ENCODE measurements around the gene DEPDC1B.
"Not testable (repeated sequence)": the region's sequence is repeated elsewhere in the genome, so short reads cannot be mapped to it uniquely, and the experiment has no call there.

Gene DEPDC1B

GRCh38 chr5:60598424-60598823, 101.5 kb downstream of the DEPDC1B start:
- DNase-seq (ENCODE audit: low read depth, low spot score), result no peak
- in situ Hi-C loops (cut with HindIII; ENCODE audit: low sequenced_read_pairs), result no loop called here
- H3K4me3 ChIP-seq (ENCODE audit: low read depth, low read length), result no peak overlapping the region
- TF ChIP-seq, protein P1, sequence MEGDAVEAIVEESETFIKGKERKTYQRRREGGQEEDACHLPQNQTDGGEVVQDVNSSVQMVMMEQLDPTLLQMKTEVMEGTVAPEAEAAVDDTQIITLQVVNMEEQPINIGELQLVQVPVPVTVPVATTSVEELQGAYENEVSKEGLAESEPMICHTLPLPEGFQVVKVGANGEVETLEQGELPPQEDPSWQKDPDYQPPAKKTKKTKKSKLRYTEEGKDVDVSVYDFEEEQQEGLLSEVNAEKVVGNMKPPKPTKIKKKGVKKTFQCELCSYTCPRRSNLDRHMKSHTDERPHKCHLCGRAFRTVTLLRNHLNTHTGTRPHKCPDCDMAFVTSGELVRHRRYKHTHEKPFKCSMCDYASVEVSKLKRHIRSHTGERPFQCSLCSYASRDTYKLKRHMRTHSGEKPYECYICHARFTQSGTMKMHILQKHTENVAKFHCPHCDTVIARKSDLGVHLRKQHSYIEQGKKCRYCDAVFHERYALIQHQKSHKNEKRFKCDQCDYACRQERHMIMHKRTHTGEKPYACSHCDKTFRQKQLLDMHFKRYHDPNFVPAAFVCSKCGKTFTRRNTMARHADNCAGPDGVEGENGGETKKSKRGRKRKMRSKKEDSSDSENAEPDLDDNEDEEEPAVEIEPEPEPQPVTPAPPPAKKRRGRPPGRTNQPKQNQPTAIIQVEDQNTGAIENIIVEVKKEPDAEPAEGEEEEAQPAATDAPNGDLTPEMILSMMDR (IDR thresholded peaks at IDR 0.05; ENCODE audit: low read depth, low read length), result no peak

- in situ Hi-C loops (cut with HindIII; ENCODE audit: low sequenced_read_pairs), result no loop called here
- H3K4me3 ChIP-seq (ENCODE audit: low read depth, low read length), result no peak overlapping the region
- TF ChIP-seq, protein P1 (IDR thresholded peaks at IDR 0.05; ENCODE audit: low read depth, low read length), result no peak
- DNase-seq (ENCODE audit: low read depth, low spot score), result peak; percentile 28
Measured at GRCh38 chr5:60597572-60598320, 102.2 kb downstream of the DEPDC1B start.

DNA sequence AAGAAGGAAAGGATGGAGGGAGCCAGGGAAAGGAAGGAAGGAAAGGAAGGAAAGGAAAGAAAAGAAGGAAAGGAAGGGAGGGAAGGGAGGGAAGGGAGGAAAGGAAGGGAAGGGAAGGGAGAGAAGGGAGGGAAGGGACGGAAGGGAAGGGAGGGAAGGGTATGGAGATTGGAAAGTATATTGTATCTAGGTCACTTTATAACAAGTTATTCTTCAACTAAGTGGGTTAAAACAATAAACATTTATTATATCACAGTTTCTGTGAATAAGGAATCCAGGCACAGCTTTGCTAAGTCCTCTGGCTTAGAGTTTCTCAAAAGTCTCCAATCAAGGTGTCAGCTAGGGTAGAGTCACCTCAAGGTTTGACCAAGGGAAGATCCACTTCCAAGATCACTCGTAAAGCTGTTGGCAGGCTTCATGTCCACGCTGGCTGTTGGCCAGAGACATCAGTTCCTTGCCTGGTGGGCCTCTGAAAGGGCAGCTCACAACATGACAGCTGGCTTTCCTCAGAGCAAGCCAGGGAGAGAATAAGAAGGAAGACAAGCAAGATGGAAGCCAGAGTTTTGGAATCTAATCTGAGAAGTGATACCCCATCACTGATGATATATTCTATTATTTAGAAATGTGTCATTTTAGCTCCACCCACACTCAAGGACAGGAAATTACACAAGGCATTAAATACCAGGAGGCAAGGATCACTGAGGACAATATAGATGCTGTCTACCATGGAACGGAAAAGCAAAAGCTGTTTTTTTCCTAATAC, 105.1 kb downstream of the DEPDC1B start:
- in situ Hi-C loops (cut with HindIII; ENCODE audit: low sequenced_read_pairs), result no loop called here
- DNase-seq (ENCODE audit: low read depth, low spot score), result no peak
- TF ChIP-seq, protein P1 (IDR thresholded peaks at IDR 0.05; ENCODE audit: low read depth, low read length), result no peak
- no peak overlapping the region for H3K4me3 ChIP-seq (ENCODE audit: low read depth, low read length)

DNA sequence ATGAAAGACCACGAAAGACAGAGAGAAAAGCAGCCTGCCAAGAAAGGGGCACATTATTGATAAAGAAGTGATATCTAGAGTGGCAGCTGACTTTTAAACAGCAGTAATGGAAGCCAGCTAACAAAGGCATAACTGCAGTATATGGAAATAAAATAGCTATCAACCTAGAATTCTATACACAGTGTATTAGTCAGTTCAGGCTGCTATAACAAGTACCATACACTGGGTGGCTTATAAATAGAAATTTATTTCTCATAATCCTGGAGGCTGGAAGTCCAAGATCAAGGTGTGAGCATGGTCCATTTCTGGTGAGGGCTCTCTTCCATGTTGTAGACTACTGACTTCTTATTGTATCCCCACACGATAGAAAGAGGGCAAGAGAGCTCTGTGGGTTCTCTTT, 109.8 kb downstream of the DEPDC1B start:
- TF ChIP-seq, protein P1 (IDR thresholded peaks at IDR 0.05; ENCODE audit: low read depth, low read length), result no peak
- DNase-seq (ENCODE audit: low read depth, low spot score), result no peak
- no peak overlapping the region for H3K4me3 ChIP-seq (ENCODE audit: low read depth, low read length)
- in situ Hi-C loops (cut with HindIII; ENCODE audit: low sequenced_read_pairs), result no loop called here

- in situ Hi-C loops (cut with HindIII; ENCODE audit: low sequenced_read_pairs); H3K4me3 ChIP-seq (ENCODE audit: low read depth, low read length); DNase-seq (ENCODE audit: low read depth, low spot score): not testable (repeated sequence)
Measured at GRCh38 chr5:60587312-60587711, 112.7 kb downstream of the DEPDC1B start.

- peak; percentile 54 for DNase-seq (ENCODE audit: low read depth, low spot score)
- TF ChIP-seq, protein P1 (IDR thresholded peaks at IDR 0.05; ENCODE audit: low read depth, low read length), result peak; percentile 36
- in situ Hi-C loops (cut with HindIII; ENCODE audit: low sequenced_read_pairs), result no loop called here
- no peak overlapping the region for H3K4me3 ChIP-seq (ENCODE audit: low read depth, low read length)
Measured at GRCh38 chr5:60586307-60586901, 113.6 kb downstream of the DEPDC1B start.

DNA sequence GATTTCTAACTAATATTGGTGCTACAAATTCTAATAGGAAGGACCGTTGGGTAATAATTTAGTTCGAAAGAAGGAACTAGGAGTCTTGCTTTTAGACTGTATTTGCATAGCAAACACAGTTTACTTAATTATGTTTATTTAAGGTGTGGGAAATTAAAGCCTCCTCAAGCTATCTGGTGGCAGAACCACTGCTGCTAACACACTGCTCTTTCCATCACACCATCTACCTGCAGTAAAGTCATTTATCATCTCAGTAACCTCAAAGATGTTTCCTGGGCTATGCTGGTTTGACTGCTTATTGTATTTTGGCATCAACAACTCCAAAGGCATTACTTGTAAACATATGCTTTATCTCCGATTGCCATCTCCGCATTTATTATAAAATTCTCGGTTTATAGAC, 114.3 kb downstream of the DEPDC1B start:
- H3K4me3 ChIP-seq (ENCODE audit: low read depth, low read length), result no peak overlapping the region
- in situ Hi-C loops (cut with HindIII; ENCODE audit: low sequenced_read_pairs), result no loop called here
- TF ChIP-seq, protein P1 (IDR thresholded peaks at IDR 0.05; ENCODE audit: low read depth, low read length), result no peak
- DNase-seq (ENCODE audit: low read depth, low spot score), result no peak

Measured in astrocyte of the spinal cord (primary cell).